Upper lobe of left lung (tissue), 6 donors: Measurements from ENCODE around the gene TNKS1BP1. TPM values are rescaled to one million over a fixed set of nuclear protein-coding genes. Genes with fewer than 3 reads are reported as not detected.
A peak's percentile ranks its signal among the peaks of the same experiment; 100 is the strongest.

Experiments used
- ATAC-seq, 2 donors: fragments of 200-7000 bp; cut with Tn5 transposase; one replicate each; pipeline ENCODE4 v1.9.1; 2022; ENCODE audit warnings: mild to moderate bottlenecking in 2 of 2, moderate library complexity in 2 of 2; ENCODE audit not compliant: low FRiP score in 2 of 2
- DNase-seq, 2 donors: peaks; one replicate each; pipeline ENCODE4 v3.0.0-alpha.2; 2019 to 2020
- H3K27ac ChIP-seq, 4 donors: fragments of 200-600 bp; sonication (generic); one replicate each; pipeline ENCODE4 v1.5.1; 2016 to 2019
- H3K27me3 ChIP-seq, 4 donors: fragments of 200-600 bp; sonication (generic); one replicate each; pipeline ENCODE4 v1.5.1; 2017 to 2019
- H3K36me3 ChIP-seq, 4 donors: fragments of 200-600 bp; sonication (generic); one replicate each; pipeline ENCODE4 v1.5.1; 2016 to 2019
- H3K4me1 ChIP-seq, 4 donors: fragments of 200-600 bp; sonication (generic); one replicate each; pipeline ENCODE4 v1.5.1; 2018 to 2019
- H3K4me3 ChIP-seq, 4 donors: fragments of 200-600 bp; sonication (generic); one replicate each; pipeline ENCODE4 v1.5.1; 2017 to 2019; ENCODE audit warnings: mild to moderate bottlenecking in 2 of 4, moderate library complexity in 1 of 4
- H3K9me3 ChIP-seq, 4 donors: fragments of 200-600 bp; sonication (generic); one replicate each; pipeline ENCODE4 v1.5.1; 2018 to 2019
- CTCF ChIP-seq, 6 experiments: fragments of 450-650 bp in 4 of 6; fragments of 200-600 bp in 2 of 6; sonication (generic) in 2 of 6; IDR thresholded peaks; one replicate each; pipeline ENCODE4 v1.5.1; 2016 to 2019; ENCODE audit warnings: antibody characterized with exemption in 6 of 6
- EP300 ChIP-seq, 4 donors: sonication (generic); formaldehyde crosslinking; IDR thresholded peaks; one replicate each; pipeline ENCODE4 v1.5.1; 2017; ENCODE audit warnings: antibody characterized with exemption in 4 of 4, control low read depth in 2 of 4
- POLR2A ChIP-seq, 4 donors: fragments of 450-650 bp; IDR thresholded peaks; one replicate each; pipeline ENCODE4 v1.5.1; 2016 to 2017; ENCODE audit warnings: antibody characterized with exemption in 4 of 4, mild to moderate bottlenecking in 2 of 4
- POLR2AphosphoS5 ChIP-seq, 2 donors: sonication (generic); formaldehyde crosslinking; IDR thresholded peaks; one replicate each; pipeline ENCODE4 v1.5.1; 2017; ENCODE audit warnings: antibody characterized with exemption in 2 of 2
- WGBS, 2 donors: methylation state at CpG; one replicate each; pipeline ENCODE4 v1.1.5; 2017 to 2018; 5-methylcytosine and 5-hydroxymethylcytosine counted together
- total RNA-seq, 6 donors: library from RNA; depleted of rRNA in 4 of 6; stranded (reverse); fragments of >200 nt in 4 of 6; gene quantifications; one replicate each; pipeline versions ENCODE4 v1.1.0 to v1.2.1, GENCODE V29; 2016 to 2021
- donor health status: DM: no; HTN: no; CAD: no; lungs with moderate emphysema.
- donor health status: DM: no; HTN: yes; CAD: no; lungs with severe emphysema.

Gene TNKS1BP1
- total RNA-seq, 6 donors from 2014 or later = 120 to 322 (median 184) TPM

GRCh38 chr11:57307666-57308270 lies 17.0 kb downstream of the TNKS1BP1 start:
- DNase-seq = no peak
- peak overlapping the region in 1 of 4 donors; percentile 19 for H3K4me3 ChIP-seq

GRCh38 chr11:57306940-57307565 lies 17.7 kb downstream of the TNKS1BP1 start:
- Histone ChIP-seq H3K9me3 (no peaks in the 10 kb centered on the region), H3K36me3 (peaks cover 2 to 61% (median 27%) of the 10 kb centered on the region in 4 donors), H3K27me3 (no peaks in the 10 kb centered on the region), H3K4me3 (peak overlapping the region in 1 of 4 donors; percentile 19), H3K4me1 (peaks cover 68 to 88% (median 83%) of the 10 kb centered on the region in 4 donors), H3K27ac (peak overlapping the region in 1 of 4 donors; percentile 42)
- TF ChIP-seq POLR2AphosphoS5 (IDR thresholded peaks at IDR 0.05) (peak in 1 of 2 donors; percentile 5), CTCF (IDR thresholded peaks at IDR 0.05) (no peak)
- no peak for DNase-seq
- WGBS, 2 donors = 54 to 61% methylated on average over 9 of the region's 9 CpGs
- ATAC-seq = no peak

More at GRCh38 chr11:57307666-57308270, 17.0 kb downstream of the TNKS1BP1 start:
- TF ChIP-seq CTCF (IDR thresholded peaks at IDR 0.05) (no peak), POLR2AphosphoS5 (IDR thresholded peaks at IDR 0.05) (no peak), EP300 (IDR thresholded peaks at IDR 0.05) (no peak), POLR2A (IDR thresholded peaks at IDR 0.05) (no peak)
- H3K4me1 ChIP-seq = peaks cover 75 to 95% (median 90%) of the 10 kb centered on the region in 4 donors
- WGBS, 2 donors = 72 to 75% methylated on average over 7 of the region's 7 CpGs
- H3K36me3 ChIP-seq = peaks cover under 1 to 61% (median 26%) of the 10 kb centered on the region in 4 donors
- no peaks in the 10 kb centered on the region for H3K9me3 ChIP-seq
- H3K27me3 ChIP-seq = no peaks in the 10 kb centered on the region
- no peak for ATAC-seq
- H3K27ac ChIP-seq = peak overlapping the region in 2 of 4 donors; percentile 14 to 42

- Histone ChIP-seq H3K27me3 (no peaks in the 10 kb centered on the region), H3K4me3 (no peak overlapping the region), H3K36me3 (peaks cover 8 to 69% (median 33%) of the 10 kb centered on the region in 4 donors), H3K27ac (peak overlapping the region in 1 of 4 donors; percentile 27), H3K4me1 (peaks cover 62 to 80% (median 75%) of the 10 kb centered on the region in 4 donors), H3K9me3 (no peaks in the 10 kb centered on the region)
- no peak for TF ChIP-seq EP300 (IDR thresholded peaks at IDR 0.05)
- no peak for DNase-seq
- no peak for ATAC-seq
- WGBS, 2 donors = 79 to 88% methylated on average over 15 of the region's 15 CpGs
Measured at GRCh38 chr11:57306161-57306876, 18.4 kb downstream of the TNKS1BP1 start.

GRCh38 chr11:57305523-57305922 lies 19.2 kb downstream of the TNKS1BP1 start:
- WGBS, 2 donors = 91 to 93% methylated on average over 8 of the region's 8 CpGs
- Histone ChIP-seq H3K36me3 (peaks cover 16 to 77% (median 41%) of the 10 kb centered on the region in 4 donors), H3K4me1 (peaks cover 60 to 72% (median 68%) of the 10 kb centered on the region in 4 donors), H3K9me3 (no peaks in the 10 kb centered on the region), H3K27me3 (no peaks in the 10 kb centered on the region), H3K4me3 (no peak overlapping the region), H3K27ac (peak overlapping the region in 2 of 4 donors; percentile 27 to 64)
- ATAC-seq = no peak
- DNase-seq = no peak
- TF ChIP-seq POLR2A (IDR thresholded peaks at IDR 0.05) (no peak), CTCF (IDR thresholded peaks at IDR 0.05) (no peak), EP300 (IDR thresholded peaks at IDR 0.05) (no peak), POLR2AphosphoS5 (IDR thresholded peaks at IDR 0.05) (no peak)

GRCh38 chr11:57303990-57304579 lies 20.7 kb downstream of the TNKS1BP1 start:
- TF ChIP-seq POLR2A (IDR thresholded peaks at IDR 0.05) = no peak
- TF ChIP-seq CTCF (IDR thresholded peaks at IDR 0.05) = no peak
- TF ChIP-seq EP300 (IDR thresholded peaks at IDR 0.05) = no peak
- no peak for TF ChIP-seq POLR2AphosphoS5 (IDR thresholded peaks at IDR 0.05)

More at GRCh38 chr11:57303990-57304579, 20.7 kb downstream of the TNKS1BP1 start:
- H3K9me3 ChIP-seq = peaks cover 0 to 13% (median 7%) of the 10 kb centered on the region in 4 donors
- no peak overlapping the region for H3K4me3 ChIP-seq
- ATAC-seq = peak in 1 of 2 donors; percentile 35
- H3K4me1 ChIP-seq = peaks cover 47 to 58% (median 54%) of the 10 kb centered on the region in 4 donors
- 77 to 79% methylated on average over 8 of the region's 8 CpGs for WGBS, 2 donors
- H3K27ac ChIP-seq = peak overlapping the region; percentile 3 to 64 (median 35)
- no peak for DNase-seq
- H3K27me3 ChIP-seq = no peaks in the 10 kb centered on the region
- peaks cover 27 to 78% (median 44%) of the 10 kb centered on the region in 4 donors for H3K36me3 ChIP-seq
